HG02884 (cell line): ENCODE results near the gene LRP2.
A peak's percentile ranks its signal among the peaks of the same experiment; 100 is the strongest.
"Not testable (repeated sequence)": the region's sequence is repeated elsewhere in the genome, so short reads cannot be mapped to it uniquely, and the experiment has no call there.

Experiments used
- ATAC-seq: cut with Tn5 transposase; IDR thresholded peaks from one replicate; pipeline ENCODE4 v1.9.1; 2021; ENCODE audit warnings: mild to moderate bottlenecking, moderate library complexity; ENCODE audit not compliant: unreplicated experiment

Gene LRP2

GRCh38 chr2:169178804-169179390 is 183.4 kb downstream of the LRP2 start:
- ATAC-seq = no peak

- no peak for ATAC-seq
Measured at GRCh38 chr2:169178364-169178763, 184.0 kb downstream of the LRP2 start.

- no peak for ATAC-seq
Measured at GRCh38 chr2:169175112-169175511, 187.2 kb downstream of the LRP2 start.

- no peak for ATAC-seq
Measured at GRCh38 chr2:169173876-169174275, 188.5 kb downstream of the LRP2 start.

GRCh38 chr2:169172914-169173313 is 189.4 kb downstream of the LRP2 start:
- no peak for ATAC-seq

- no peak for ATAC-seq
Measured at GRCh38 chr2:169172151-169172735, 190.1 kb downstream of the LRP2 start.

- no peak for ATAC-seq
Measured at GRCh38 chr2:169165791-169166190, 196.5 kb downstream of the LRP2 start.

GRCh38 chr2:169164311-169164710 is 198.0 kb downstream of the LRP2 start:
- ATAC-seq = no peak

GRCh38 chr2:169162613-169163012 is 199.7 kb downstream of the LRP2 start:
- ATAC-seq = no peak

- ATAC-seq = no peak
Measured at GRCh38 chr2:169160926-169161481, 201.3 kb downstream of the LRP2 start.

GRCh38 chr2:169159686-169160085 is 202.6 kb downstream of the LRP2 start:
- no peak for ATAC-seq

- no peak for ATAC-seq
Measured at GRCh38 chr2:169158874-169159273, 203.5 kb downstream of the LRP2 start.

GRCh38 chr2:169146220-169146619 is 216.1 kb downstream of the LRP2 start:
- ATAC-seq = no peak

GRCh38 chr2:169143998-169144397 is 218.3 kb downstream of the LRP2 start:
- ATAC-seq = no peak

- ATAC-seq = peak; percentile 49
Measured at GRCh38 chr2:169141713-169142352, 220.5 kb downstream of the LRP2 start.

- no peak for ATAC-seq
Measured at GRCh38 chr2:169139993-169140767, 222.2 kb downstream of the LRP2 start.

GRCh38 chr2:169139145-169139544 is 223.2 kb downstream of the LRP2 start:
- no peak for ATAC-seq

GRCh38 chr2:169137924-169138323 is 224.4 kb downstream of the LRP2 start:
- ATAC-seq = no peak

- ATAC-seq = no peak
Measured at GRCh38 chr2:169136885-169137534, 225.3 kb downstream of the LRP2 start.

- not testable (repeated sequence) for ATAC-seq
Measured at GRCh38 chr2:169136428-169136827, 225.9 kb downstream of the LRP2 start.

- not testable (repeated sequence) for ATAC-seq
Measured at GRCh38 chr2:169134272-169134671, 228.1 kb downstream of the LRP2 start.
